ENCODE data around the gene SETD1A.

GRCh38 chr16:30925632-30925987 is 31.9 kb upstream of the SETD1A start:
- TF ChIP-seq CTCF (IDR thresholded peaks at IDR 0.05; ENCODE audit: insufficient read depth, low read length) = no peak
- TF ChIP-seq REST (IDR thresholded peaks at IDR 0.05; ENCODE audit: insufficient replicate concordance, low read depth) = no peak
